ENCODE data around the gene PSMB10.

PSMB10 gene

DNA sequence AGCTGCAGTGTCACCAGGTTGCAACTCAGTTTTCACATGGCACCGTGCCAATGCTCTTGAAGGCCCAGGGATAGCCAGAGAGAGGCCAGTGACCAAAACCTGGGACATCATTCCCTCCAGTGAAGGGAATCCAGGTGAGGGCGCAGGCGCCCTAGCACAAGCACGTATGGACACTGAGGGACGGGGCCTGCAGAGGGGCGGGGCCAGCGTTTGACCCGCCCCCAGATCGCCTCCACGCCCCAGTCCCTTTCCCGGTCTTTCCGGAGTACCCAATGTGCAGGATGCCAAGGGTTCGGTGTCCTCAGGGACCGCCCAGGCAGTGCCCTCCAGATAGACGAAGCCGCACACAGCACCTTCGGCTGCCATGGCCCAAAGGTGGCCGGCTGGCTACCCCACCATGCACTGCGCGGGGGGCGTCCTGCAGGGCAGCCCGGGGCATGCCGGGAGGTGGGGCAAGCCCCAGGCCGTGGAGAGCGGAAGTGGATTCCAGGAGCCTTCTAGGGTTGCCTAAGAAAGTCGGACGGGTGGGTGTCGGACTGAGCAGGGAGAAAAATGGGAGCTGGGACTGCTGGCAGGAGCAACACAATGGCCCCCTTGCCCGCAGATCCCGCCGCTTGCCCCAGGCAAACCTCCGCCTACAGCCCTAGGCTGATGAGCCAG is 27.1 kb upstream of the PSMB10 start:
- DNase-seq, result no peak

DNA sequence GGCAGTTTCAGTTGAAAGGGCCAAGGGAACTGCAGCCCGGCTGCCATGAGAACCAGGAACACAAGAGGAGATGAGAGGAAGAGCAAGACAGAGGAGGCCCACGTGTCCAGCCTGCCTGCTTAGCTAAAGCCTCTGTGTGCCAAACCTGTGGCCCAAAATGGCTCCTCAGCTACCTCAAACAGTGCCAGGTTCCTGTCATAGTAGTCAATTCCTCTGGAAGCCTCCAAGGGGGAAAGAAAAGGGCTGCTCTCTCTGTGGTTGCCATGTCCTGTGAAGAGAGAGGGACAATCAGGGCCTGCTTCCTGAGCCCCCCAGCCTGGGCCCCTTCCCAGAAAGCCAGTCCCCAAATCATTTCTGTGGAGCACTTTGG is 26.6 kb upstream of the PSMB10 start:
- DNase-seq, result no peak

DNA sequence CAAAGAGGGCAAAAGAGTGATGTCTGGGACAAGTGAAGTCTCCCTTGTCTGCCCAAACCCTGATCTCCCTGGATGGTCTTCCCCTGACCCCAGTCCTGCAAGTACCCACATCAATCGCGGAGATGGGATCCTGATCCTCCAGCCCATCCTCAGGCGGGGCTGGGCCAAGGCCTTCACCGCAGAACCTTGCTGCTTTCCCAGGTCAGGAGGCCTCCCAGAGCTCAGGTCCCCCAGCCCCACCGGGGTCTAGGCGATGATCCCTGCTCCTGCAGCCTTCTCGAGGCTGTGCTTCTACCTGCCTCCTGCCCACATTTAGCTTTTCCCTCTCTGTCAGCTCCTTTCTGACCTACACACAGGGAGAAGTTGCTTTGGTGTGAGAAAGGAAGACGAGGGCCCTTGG is 25.5 kb upstream of the PSMB10 start:
- no peak for DNase-seq

DNA sequence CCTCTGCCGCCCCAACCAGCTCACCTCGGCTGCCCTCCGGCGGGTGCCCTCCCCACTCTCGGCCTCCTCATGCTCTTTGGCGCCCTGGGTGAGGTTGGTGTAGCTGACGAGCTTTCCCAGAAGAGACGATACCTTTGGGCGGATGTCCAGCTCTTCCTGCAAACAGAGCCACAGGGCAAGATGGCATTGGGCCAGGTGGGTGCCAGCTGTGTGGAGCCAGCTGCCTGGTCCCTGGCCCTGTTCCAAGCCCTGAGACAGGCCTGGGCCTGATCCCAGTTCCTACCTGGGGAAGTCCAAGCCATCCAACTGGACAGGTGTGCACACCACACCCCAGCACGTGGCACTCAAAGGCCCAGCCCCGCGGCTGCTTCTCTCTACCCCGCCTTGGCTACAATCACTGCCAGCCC is 24.9 kb upstream of the PSMB10 start:
- no peak for DNase-seq

DNA sequence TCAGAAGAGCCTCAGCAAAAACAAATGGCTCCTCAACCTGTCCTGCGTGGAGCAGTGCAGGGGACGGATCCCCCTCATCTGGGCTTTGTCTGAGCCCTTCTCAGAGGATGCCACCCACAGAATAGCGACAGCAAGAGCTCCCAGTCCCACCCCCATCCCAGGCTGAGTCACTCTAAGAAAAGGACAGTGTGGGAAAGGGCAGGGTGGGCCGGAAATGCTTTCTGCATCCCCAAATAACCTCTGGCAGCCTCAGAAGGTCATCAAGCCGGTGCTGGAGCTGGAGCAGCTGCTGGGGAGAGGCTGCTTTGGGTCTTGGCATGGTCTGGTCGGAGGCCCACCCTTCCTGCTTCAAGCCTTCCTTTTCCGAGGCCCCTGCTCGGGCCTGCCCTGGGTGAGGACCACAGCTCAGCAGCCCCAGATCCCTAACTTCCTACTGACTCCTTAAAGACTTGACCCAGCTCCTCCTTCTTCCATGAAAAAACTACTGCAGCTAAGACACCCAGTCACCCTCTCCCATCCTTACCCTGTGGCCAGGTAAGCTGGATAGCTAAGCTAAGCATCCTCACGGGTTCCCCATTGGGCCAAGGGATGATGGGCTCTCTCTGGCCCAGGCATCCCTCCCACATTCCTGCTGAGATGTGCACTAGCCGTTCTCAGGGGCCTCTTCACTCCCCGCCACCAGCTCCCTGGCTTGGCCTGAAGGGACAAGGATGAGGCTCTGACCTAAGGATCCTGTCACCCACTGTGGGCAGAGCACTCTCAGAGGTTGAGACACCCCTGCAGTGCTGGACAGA is 23.1 kb upstream of the PSMB10 start:
- no peak for DNase-seq

DNA sequence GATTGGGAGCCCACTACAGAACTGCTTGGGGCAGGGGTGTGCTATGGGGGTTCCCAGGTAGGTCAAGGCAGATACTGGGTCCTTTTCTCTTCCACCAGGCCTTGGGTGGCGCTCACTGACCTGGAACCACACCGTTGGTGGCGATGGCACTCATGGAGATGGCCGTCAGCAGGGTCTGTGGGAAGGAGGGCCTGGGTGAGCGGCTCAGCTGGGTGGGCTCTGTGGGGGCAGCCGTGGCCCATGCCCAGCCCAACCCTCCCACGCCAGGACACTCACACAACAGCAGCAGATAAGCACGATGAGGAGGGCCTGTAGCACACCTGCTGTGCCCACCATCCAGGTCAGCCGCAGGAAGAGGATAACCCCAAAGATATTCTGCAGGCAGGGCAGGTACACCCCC is 21.0 kb upstream of the PSMB10 start:
- DNase-seq, result no peak

DNA sequence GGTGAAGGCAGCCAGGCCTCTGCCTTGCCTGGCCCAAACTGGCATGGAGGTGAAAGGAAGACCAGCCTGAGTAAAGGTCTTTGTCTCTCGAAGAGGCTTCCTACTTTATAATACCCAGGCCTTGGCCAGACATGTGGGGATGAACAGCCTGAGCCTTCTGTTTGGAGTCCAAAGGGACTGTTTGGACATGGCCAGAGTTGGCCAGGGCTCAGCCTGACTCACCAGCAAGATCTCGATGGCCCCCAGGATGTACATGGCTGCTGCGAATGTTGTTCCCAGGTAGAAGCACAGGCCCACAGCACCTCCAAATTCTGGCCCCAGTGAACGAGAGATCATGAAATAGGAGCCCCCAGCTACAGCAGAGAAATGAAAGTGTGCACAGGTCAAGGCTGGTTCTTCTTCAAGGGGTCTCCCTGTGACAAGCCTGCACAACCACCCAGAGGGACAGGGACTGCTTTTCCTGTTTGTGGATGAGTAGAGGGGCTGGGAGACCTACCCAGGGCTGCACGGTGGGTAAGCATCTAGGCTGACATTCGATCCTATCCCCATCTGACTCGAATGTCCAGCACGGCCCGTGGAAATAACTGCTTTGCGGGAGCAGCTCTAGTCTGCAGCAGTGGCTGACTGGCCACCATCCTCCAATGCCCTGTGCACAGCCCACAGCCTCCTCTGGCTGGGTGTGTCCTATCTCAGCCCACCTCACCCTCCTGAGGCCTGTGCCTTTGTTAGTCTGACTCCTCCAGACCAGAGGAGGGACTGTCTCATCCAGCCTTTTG is 18.0 kb upstream of the PSMB10 start:
- no peak for DNase-seq

DNA sequence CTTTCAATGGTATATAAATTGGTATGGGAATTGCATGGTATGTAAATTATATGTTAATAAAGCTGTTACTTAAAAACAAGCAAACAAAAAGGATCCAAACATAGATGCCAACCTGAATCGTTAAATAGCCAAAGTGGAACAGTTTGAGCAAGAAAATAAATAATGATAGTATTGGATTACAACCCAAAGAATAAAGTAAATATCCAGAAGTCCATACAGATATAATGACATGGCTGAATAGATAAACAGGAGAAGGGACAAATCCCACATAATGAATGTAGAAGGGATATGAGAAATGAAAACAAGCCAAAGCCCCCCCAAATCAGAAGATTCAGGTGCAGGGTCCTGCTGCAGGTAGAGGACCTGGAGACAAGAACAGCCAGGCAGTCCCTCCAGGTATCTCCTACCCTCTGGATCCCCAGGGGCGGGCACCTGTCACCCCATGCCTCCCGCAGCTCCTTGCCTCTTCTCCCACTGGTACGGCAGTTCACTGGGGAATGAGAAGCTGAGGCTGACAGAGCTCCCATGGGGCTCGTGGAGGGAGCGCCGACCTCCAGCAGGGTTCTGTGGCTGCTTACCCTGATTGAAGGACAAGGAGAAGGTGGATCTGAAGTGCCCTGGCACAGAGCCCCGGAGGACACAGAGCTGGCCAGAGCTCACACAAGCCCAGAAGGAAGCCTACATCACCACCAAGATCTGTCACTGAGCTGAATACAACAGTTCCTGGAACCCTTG is 17.2 kb upstream of the PSMB10 start:
- no peak for DNase-seq

DNA sequence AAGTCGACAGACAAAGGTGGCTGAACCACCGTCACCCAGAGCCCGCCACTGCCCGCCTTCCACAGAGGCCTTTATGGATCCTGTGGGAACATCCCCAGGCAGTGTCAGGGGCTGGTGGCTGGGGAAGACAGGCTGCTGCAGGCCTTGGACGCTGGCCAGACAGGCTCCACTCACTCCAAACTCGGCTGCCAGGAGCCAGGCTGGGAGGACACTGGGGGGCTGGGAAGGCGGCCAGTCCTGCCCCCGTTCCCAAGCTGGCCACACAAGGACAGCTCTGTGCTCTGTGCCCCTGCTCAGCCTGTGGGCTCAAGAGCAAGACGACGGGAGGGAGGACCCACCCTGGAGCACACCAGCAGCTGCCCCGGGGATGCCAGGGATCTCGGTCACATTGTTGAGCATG is 14.8 kb upstream of the PSMB10 start:
- DNase-seq, result no peak

DNA sequence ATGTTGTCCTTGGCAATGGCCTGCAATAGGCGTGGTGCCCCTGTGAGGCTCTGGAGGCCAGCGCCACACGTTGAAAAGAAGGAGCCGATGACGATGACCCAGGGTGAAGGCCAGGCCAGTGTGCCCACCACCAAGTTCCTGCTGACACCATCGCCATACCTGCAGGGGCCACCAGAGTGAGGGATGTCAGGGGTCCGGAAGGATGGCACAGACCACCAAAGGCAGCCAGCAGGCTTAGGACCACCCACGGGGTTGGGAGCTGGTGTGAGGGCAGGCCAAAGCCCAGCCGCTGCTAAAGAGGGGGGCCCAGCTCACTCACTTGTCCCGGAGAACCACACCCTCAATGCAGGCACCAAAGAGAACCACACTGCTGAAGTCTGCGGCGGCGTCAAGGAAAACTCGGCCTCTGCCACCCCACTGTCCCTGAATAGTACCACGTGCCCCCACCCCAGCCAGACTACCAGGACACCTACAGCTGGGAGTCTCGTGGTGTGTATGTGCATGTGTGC is 13.7 kb upstream of the PSMB10 start:
- DNase-seq, result no peak

DNA sequence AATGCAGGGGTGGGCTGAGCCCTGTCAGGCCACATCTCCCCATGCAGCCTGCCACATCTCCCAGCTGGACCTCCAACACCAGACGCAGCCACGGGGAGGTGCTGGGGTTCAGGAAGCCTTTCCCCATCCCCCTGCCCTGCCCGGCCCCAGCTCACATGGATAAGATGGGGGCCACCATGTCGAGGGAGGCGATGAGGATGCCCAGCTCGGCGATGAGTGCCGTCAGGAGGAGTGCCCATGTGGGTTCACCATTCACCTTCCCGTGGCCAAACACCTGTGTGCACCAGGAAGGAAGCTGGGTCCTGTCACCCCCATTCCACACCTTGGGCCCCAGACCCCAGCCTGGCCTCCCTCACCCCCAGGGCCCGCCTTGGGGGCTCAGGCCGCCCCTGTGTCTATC is 13.0 kb upstream of the PSMB10 start:
- no peak for DNase-seq

DNA sequence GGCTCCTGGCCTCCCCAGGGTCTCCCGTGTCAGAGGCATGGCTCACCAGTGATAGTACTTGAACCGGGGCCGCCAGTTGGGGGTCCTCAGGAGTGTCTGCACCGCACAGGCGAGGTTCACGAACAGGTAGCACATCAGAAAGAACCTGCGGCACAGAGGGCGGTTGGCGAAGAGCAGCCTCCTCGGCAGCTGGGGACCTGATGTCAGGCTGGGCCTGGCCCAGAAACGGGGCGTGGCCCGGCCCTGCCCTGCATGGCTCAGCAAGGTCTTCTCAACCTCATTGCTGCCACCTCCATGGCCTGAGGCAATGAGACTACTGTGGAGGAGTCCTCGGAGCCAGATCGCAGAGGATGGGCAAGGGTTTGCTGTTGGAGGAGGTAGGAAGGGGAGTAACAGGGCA is 11.4 kb upstream of the PSMB10 start:
- DNase-seq, result no peak

DNA sequence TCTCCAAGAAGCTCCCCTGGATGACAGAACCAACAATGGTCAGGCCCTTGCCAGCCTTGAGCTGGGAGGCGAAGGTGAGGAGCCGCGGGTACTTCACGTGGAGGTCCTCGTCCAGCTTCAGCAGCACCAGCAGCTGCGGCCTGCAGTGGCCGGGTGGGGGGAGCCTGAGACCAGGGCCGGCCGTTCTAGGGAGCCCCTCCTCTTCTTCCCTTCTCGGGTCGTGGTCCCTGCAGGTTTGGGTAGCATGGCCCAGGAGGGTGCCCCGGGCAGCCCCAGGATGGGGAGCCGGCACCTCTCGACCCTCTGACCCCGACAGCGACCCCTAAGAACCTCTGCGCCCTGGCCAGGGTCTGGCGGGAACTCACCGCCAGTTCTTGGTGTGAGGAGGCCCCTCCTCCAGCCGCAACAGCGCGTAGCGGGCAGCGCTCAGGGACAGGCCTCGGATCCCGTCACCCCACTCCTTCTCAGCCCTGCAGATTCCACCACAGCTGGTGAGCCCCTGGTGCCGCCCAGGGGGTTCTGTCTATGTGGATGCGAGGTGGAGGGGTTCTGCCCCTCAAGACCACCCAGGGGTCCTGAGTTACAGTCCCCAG is 10.4 kb upstream of the PSMB10 start:
- no peak for DNase-seq

DNA sequence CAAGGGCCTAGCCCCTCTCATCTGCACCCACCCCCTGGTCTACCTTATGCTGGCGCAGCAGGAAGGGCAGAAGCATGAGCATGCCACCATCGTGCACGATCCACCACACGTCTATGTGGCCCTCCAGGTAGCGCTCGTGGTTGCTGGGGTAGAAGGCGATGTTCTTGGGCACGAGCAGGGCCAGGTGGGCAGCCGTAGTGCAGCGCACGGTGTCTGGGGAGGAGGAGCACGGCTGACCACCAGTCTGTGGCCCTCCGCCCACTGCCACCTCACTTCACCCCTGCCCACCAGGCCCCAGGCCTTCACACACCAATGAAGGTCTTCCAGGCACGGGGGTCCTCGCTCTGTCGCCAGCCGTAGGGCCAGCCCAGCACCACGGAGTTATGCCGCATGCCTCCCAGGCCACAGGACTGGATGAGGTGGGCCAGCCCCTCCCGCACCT is 9.5 kb upstream of the PSMB10 start:
- no peak for DNase-seq

DNA sequence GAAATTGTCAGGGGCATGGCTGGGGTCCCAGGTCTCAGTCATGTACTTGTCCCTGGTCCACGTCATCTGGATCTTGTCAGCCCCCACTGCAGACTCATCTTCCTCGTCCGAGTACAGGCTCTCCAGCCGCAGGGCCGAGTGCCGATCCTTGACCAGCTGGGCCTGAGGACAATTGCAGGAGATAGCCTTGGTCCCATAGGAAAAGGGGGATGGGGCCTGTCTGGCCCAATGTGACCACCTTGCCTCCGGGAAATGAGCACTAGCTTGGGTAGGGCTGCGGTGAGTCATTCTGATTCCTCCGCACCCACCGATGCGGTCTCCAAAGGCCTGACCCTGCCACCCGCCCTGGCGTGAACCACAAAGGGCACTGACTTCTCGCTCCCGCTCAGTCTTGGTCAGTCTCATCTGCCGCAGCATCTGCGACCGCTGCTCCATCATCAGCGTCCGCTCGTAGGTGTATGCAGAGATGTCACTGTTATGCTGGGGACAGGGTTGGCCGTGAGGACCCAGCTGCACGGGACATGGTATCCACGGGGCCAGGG is 8.8 kb upstream of the PSMB10 start:
- no peak for DNase-seq

DNA sequence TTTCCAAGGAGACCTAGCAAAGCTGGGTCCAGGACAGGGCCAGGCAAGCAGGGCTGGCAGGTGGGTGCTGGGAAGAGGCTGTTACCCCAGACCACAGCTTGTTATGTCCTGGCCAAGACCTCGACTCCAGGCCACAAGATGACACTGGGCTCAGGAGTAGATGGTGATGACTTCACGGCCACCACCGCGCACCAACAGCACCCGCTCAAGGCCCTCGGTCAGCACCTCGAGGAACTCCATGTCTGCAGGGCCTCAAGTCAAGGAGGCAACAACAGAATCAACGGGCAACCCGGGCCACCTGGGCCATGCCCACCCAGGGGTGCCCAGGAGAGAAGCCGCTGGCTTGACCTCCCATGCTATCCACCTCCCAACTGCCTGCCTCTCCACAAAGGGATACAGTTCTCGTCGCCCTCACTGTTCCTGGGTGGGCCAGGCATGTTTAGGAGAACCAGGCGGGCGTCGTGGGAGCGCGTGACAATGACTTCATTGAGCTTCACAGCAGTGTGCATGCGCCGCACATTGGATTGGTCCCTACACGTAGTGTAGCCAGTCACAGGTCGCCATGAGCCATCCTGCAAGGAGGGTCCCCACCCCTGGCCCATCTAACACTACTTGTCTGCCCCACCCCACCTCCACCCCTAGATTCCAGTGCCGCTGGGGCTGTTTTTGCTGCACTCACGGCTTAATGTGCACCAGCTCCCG is 8.2 kb upstream of the PSMB10 start:
- no peak for DNase-seq

DNA sequence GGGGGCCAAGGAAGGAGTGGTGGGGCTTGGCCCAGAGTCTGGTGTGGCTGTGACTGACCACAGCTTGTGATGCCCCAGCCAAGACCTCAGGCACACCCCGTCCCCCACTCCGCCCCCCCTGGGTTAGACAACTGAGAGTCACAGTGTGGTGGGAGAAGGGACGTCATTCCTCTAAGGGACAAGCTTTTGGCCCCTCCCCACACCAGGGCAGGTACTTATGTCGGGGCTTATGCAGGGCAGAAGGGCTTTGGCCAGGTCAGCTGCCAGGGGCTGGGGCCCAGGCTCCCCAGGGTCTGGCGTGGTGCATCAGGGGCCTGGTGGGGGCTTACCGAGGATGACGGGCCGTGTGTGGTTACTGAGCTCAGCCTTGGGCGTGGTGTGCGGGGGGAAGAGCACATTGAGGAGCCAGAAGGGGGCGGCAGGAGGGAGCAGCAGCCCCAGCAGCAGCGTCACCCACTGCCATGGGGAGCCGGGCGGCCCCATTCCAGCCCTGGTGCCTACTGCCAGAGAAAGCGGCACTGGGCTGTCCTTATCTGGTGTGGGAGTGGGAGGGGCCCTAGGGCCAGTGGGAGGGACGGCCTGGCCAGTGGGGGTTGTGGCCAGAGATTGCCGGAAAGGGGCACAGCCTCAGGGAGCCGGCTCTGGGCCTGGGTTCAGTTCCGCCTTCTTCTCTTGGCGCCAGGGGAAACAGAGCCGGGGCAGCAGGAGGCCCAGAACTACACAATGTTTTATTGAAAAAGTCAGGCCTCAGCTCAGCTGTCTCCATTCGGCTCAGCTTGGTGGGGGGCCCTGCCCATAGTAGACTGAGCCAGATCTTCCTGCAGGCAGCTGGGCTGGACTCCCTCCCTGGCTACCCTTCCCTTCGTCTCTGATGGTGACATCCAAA is 7.2 kb upstream of the PSMB10 start, which contains the start of gene LCAT:
TSS of gene LCAT (minus strand) at position 502 of the 886 bp plus-strand sequence. CDS start at position 483, 19 bp downstream.
- no peak for DNase-seq

DNA sequence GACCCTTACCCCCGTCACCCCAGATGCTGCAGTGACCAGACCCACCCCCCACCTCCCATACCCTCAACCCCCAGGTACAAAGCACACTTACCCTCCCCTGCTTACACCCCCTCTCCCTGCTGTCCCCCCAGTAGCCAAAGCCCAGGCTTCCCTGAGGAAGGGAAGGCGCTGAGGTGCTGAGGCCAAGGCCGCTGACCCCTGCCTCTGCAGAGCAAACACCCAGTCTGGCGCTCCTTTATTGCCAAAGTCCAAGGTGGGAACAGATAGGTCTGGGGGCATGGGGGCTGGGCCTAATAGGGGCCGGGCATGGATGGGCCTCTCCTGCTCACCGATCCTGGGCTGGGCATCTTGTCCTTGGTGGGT is 6.6 kb upstream of the PSMB10 start:
- no peak for DNase-seq

DNA sequence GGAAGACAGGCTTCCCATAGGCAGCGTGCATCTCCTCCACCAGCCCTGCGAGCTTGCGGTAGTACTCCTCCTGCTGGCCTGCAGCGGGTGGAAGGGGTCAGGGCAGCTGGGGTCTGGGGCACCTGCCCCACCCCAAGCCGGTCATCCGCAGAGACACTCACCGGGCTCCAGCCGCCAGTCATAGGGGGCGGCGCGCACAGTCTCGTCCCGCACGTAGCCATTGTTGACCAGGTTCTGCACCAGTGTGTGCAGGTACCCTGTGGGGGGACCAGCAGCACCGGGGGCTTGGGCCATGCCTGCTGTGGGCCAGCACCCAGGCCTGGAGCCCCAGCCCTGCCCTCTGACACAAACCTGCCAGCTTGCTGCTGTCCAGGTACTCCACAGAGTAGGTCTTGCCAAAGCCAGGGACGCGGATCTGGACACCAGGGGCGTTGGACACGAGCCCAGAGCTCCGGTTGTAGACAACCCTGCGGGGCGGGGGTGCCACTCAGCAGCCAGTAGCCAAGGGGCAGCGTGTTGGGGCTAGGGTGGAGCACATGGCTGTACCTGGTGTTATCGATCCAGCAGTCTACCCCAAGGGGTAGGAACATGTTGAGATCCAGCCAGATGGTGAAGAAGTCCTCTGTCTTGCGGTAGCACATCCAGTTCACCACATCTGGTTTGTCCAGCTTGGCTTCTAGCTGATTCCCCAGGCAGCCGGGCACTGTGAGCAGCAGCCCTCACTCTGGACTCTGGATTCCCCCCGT is 6.0 kb upstream of the PSMB10 start:
- DNase-seq, result no peak

DNA sequence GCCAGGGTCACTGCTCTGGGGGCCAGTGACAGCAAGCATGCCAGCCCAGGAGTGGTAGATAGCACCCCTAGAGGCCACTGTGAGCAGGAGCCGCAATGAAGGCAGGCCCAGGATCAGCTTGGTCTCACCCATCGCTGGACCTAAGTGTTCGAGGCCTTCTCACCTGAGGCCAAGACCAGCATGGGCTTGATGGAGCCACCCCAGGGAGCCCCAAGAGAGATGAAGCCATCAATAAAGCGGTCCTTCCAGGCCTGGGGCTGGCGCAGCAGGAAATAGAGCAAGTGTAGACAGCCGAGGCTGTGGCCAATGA is 5.5 kb upstream of the PSMB10 start:
- DNase-seq, result no peak
